Liver (tissue), 3 donors: Measurements from ENCODE around the gene AMPH.

ENCODE experiments used
- CTCF ChIP-seq: fragments of 150-350 bp; IDR thresholded peaks from 2 replicates; pipeline ENCODE4 v1.5.1; 2017; ENCODE audit warnings: improper control_type of control experiment, low read depth, low read length; ENCODE audit not compliant: missing input control
- FOXA1 ChIP-seq: IDR thresholded peaks from 2 replicates; pipeline ENCODE4 v1.6.1; 2016; ENCODE audit warnings: antibody characterized with exemption
- GABPA ChIP-seq, 2 donors: IDR thresholded peaks in 1 of 2; conservative IDR thresholded peaks in 1 of 2; 2 replicates each; pipeline ENCODE4 v1.6.1; 2016; ENCODE audit warnings: antibody characterized with exemption in 2 of 2, mild to moderate bottlenecking in 1 of 2, moderate library complexity in 1 of 2
- HNF4G ChIP-seq: IDR thresholded peaks from 2 replicates; pipeline ENCODE4 v1.6.1; 2016; ENCODE audit warnings: antibody characterized with exemption
- MAX ChIP-seq: IDR thresholded peaks from 2 replicates; pipeline ENCODE4 v1.6.1; 2016; ENCODE audit warnings: antibody characterized with exemption
- RAD21 ChIP-seq, 2 donors: IDR thresholded peaks; 2 replicates each; pipeline ENCODE4 v1.6.1; 2016; ENCODE audit warnings: antibody characterized with exemption in 2 of 2, mild to moderate bottlenecking in 2 of 2
- RXRA ChIP-seq, 2 donors: IDR thresholded peaks; 2 replicates each; pipeline ENCODE4 v1.6.1; 2017 to 2018; ENCODE audit warnings: antibody characterized with exemption in 2 of 2, mild to moderate bottlenecking in 1 of 2
- TAF1 ChIP-seq: conservative IDR thresholded peaks from 2 replicates; pipeline ENCODE4 v1.6.1; 2016; ENCODE audit warnings: antibody characterized with exemption, mild to moderate bottlenecking
- YY1 ChIP-seq: IDR thresholded peaks from 2 replicates; pipeline ENCODE4 v1.6.1; 2016; ENCODE audit warnings: antibody characterized with exemption, mild to moderate bottlenecking
- ZBTB33 ChIP-seq: IDR thresholded peaks from 2 replicates; pipeline ENCODE4 v1.6.1; 2016; ENCODE audit warnings: antibody characterized with exemption
- TF ChIP-seq, protein P1 (sequence below): IDR thresholded peaks from 2 replicates; pipeline ENCODE4 v1.6.1; 2016; ENCODE audit warnings: antibody characterized with exemption, mild to moderate bottlenecking
- TF ChIP-seq, protein P2 (sequence below): IDR thresholded peaks from 2 replicates; pipeline ENCODE4 v1.6.1; 2016; ENCODE audit warnings: antibody characterized with exemption
- donor health status: healthy.
- donor health status: healthy.

DNA sequence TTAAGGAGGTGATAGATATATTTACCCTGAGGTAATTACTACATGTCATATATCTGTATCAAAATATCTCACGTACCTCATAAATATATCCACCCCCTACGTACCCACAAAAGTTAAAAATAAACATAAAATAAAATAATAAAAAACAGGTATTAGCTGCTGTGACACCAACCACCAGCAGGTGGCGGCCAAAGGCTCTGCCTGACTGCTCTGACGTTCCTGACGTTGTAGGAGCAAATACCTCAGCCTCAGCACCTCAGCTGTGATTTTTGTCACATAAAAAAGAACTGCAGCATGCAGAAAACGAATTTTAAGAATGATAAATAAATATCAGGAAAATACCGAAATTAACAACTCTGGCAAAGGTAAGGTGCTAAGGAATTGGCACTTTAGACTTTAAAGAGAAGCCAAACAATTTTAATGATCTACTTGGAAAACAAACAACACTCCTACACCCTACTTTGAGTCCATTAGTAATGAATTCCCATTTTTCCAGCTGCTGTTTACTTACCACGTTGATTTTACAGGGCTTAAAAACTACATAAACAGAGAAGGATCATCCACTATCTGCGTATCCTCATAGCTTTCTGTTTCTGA, 232.3 kb downstream of the AMPH start:
- TF ChIP-seq CTCF (peak; percentile 91), TAF1 (no peak), HNF4G (no peak), GABPA (IDR thresholded peaks at IDR 0.05 in 1 of 2, conservative IDR thresholded peaks at IDR 0.05 in 1 of 2) (no peak), RAD21 (IDR thresholded peaks at IDR 0.05) (peak; percentile 87), RXRA (IDR thresholded peaks at IDR 0.05) (no peak), FOXA1 (no peak), ZBTB33 (no peak), MAX (no peak), YY1 (no peak)
- TF ChIP-seq, protein P1, sequence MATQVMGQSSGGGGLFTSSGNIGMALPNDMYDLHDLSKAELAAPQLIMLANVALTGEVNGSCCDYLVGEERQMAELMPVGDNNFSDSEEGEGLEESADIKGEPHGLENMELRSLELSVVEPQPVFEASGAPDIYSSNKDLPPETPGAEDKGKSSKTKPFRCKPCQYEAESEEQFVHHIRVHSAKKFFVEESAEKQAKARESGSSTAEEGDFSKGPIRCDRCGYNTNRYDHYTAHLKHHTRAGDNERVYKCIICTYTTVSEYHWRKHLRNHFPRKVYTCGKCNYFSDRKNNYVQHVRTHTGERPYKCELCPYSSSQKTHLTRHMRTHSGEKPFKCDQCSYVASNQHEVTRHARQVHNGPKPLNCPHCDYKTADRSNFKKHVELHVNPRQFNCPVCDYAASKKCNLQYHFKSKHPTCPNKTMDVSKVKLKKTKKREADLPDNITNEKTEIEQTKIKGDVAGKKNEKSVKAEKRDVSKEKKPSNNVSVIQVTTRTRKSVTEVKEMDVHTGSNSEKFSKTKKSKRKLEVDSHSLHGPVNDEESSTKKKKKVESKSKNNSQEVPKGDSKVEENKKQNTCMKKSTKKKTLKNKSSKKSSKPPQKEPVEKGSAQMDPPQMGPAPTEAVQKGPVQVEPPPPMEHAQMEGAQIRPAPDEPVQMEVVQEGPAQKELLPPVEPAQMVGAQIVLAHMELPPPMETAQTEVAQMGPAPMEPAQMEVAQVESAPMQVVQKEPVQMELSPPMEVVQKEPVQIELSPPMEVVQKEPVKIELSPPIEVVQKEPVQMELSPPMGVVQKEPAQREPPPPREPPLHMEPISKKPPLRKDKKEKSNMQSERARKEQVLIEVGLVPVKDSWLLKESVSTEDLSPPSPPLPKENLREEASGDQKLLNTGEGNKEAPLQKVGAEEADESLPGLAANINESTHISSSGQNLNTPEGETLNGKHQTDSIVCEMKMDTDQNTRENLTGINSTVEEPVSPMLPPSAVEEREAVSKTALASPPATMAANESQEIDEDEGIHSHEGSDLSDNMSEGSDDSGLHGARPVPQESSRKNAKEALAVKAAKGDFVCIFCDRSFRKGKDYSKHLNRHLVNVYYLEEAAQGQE: no peak
- TF ChIP-seq, protein P2, sequence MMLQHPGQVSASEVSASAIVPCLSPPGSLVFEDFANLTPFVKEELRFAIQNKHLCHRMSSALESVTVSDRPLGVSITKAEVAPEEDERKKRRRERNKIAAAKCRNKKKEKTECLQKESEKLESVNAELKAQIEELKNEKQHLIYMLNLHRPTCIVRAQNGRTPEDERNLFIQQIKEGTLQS: no peak
